Upper lobe of left lung (tissue), 6 donors: ENCODE measurements around the gene ATG101. TPM values are rescaled to one million over a fixed set of nuclear protein-coding genes. Genes with fewer than 3 reads are reported as not detected.
A peak's percentile ranks its signal among the peaks of the same experiment; 100 is the strongest.

Experiments
- ATAC-seq, 2 donors: fragments of 200-7000 bp; cut with Tn5 transposase; one replicate each; pipeline ENCODE4 v1.9.1; 2022; ENCODE audit warnings: mild to moderate bottlenecking in 2 of 2, moderate library complexity in 2 of 2; ENCODE audit not compliant: low FRiP score in 2 of 2
- DNase-seq, 2 donors: peaks; one replicate each; pipeline ENCODE4 v3.0.0-alpha.2; 2019 to 2020
- H3K27ac ChIP-seq, 4 donors: fragments of 200-600 bp; sonication (generic); one replicate each; pipeline ENCODE4 v1.5.1; 2016 to 2019
- H3K27me3 ChIP-seq, 4 donors: fragments of 200-600 bp; sonication (generic); one replicate each; pipeline ENCODE4 v1.5.1; 2017 to 2019
- H3K36me3 ChIP-seq, 4 donors: fragments of 200-600 bp; sonication (generic); one replicate each; pipeline ENCODE4 v1.5.1; 2016 to 2019
- H3K4me1 ChIP-seq, 4 donors: fragments of 200-600 bp; sonication (generic); one replicate each; pipeline ENCODE4 v1.5.1; 2018 to 2019
- H3K4me3 ChIP-seq, 4 donors: fragments of 200-600 bp; sonication (generic); one replicate each; pipeline ENCODE4 v1.5.1; 2017 to 2019; ENCODE audit warnings: mild to moderate bottlenecking in 2 of 4, moderate library complexity in 1 of 4
- H3K9me3 ChIP-seq, 4 donors: fragments of 200-600 bp; sonication (generic); one replicate each; pipeline ENCODE4 v1.5.1; 2018 to 2019
- CTCF ChIP-seq, 6 experiments: fragments of 450-650 bp in 4 of 6; fragments of 200-600 bp in 2 of 6; sonication (generic) in 2 of 6; IDR thresholded peaks; one replicate each; pipeline ENCODE4 v1.5.1; 2016 to 2019; ENCODE audit warnings: antibody characterized with exemption in 6 of 6
- EP300 ChIP-seq, 4 donors: sonication (generic); formaldehyde crosslinking; IDR thresholded peaks; one replicate each; pipeline ENCODE4 v1.5.1; 2017; ENCODE audit warnings: antibody characterized with exemption in 4 of 4, control low read depth in 2 of 4
- POLR2A ChIP-seq, 4 donors: fragments of 450-650 bp; IDR thresholded peaks; one replicate each; pipeline ENCODE4 v1.5.1; 2016 to 2017; ENCODE audit warnings: antibody characterized with exemption in 4 of 4, mild to moderate bottlenecking in 2 of 4
- POLR2AphosphoS5 ChIP-seq, 2 donors: sonication (generic); formaldehyde crosslinking; IDR thresholded peaks; one replicate each; pipeline ENCODE4 v1.5.1; 2017; ENCODE audit warnings: antibody characterized with exemption in 2 of 2
- WGBS, 2 donors: methylation state at CpG; one replicate each; pipeline ENCODE4 v1.1.5; 2017 to 2018; 5-methylcytosine and 5-hydroxymethylcytosine counted together
- total RNA-seq, 6 donors: library from RNA; depleted of rRNA in 4 of 6; stranded (reverse); fragments of >200 nt in 4 of 6; gene quantifications; one replicate each; pipeline versions ENCODE4 v1.1.0 to v1.2.1, GENCODE V29; 2016 to 2021
- donor health status: DM: no; HTN: no; CAD: no; lungs with moderate emphysema.
- donor health status: DM: no; HTN: yes; CAD: no; lungs with severe emphysema.

The ATG101 gene
- total RNA-seq, 6 donors from 2014 or later = 17.8 to 74.8 (median 35.9) TPM

GRCh38 chr12:52119398-52120254, 49.8 kb downstream of the ATG101 start:
- H3K9me3 ChIP-seq = no peaks in the 10 kb centered on the region
- H3K4me1 ChIP-seq = peaks cover 29 to 43% (median 38%) of the 10 kb centered on the region in 4 donors
- ATAC-seq = peak; percentile 49 to 83
- peak; percentile 40 to 75 for DNase-seq
- H3K27me3 ChIP-seq = no peaks in the 10 kb centered on the region
- no peaks in the 10 kb centered on the region for H3K36me3 ChIP-seq
- no peak overlapping the region for H3K4me3 ChIP-seq
- 18 to 31% methylated on average over 11 to 13 of the region's 23 CpGs for WGBS, 2 donors
- peak overlapping the region; percentile 51 to 71 (median 64) for H3K27ac ChIP-seq
- TF ChIP-seq POLR2A (IDR thresholded peaks at IDR 0.05) (no peak), CTCF (IDR thresholded peaks at IDR 0.05) (peak; percentile 12 to 69 (median 57)), EP300 (IDR thresholded peaks at IDR 0.05) (peak in 1 of 4 donors; percentile 14), POLR2AphosphoS5 (IDR thresholded peaks at IDR 0.05) (no peak)

- Histone ChIP-seq H3K4me1 (peaks cover 39 to 57% (median 51%) of the 10 kb centered on the region in 4 donors), H3K4me3 (no peak overlapping the region), H3K9me3 (no peaks in the 10 kb centered on the region), H3K27me3 (no peaks in the 10 kb centered on the region), H3K36me3 (no peaks in the 10 kb centered on the region), H3K27ac (peak overlapping the region in 2 of 4 donors; percentile 40 to 61)
- 72 to 75% methylated on average over 6 to 19 of the region's 19 CpGs for WGBS, 2 donors
- TF ChIP-seq POLR2AphosphoS5 (IDR thresholded peaks at IDR 0.05) = no peak
- TF ChIP-seq EP300 (IDR thresholded peaks at IDR 0.05) = no peak
- no peak for TF ChIP-seq CTCF (IDR thresholded peaks at IDR 0.05)
- no peak for TF ChIP-seq POLR2A (IDR thresholded peaks at IDR 0.05)
- DNase-seq = peak in 1 of 2 donors; percentile 56
- ATAC-seq = no peak
Measured at GRCh38 chr12:52120951-52121823, 51.4 kb downstream of the ATG101 start.

GRCh38 chr12:52121824-52122539, 52.2 kb downstream of the ATG101 start:
- Histone ChIP-seq H3K27me3 (no peaks in the 10 kb centered on the region), H3K4me1 (peaks cover 39 to 61% (median 50%) of the 10 kb centered on the region in 4 donors), H3K9me3 (no peaks in the 10 kb centered on the region), H3K27ac (peak overlapping the region in 2 of 4 donors; percentile 40 to 61), H3K36me3 (no peaks in the 10 kb centered on the region), H3K4me3 (no peak overlapping the region)
- WGBS, 2 donors = 13 to 29% methylated on average over 7 to 18 of the region's 18 CpGs
- peak; percentile 49 to 73 for ATAC-seq
- TF ChIP-seq POLR2AphosphoS5 (IDR thresholded peaks at IDR 0.05) (peak in 1 of 2 donors; percentile 7), POLR2A (IDR thresholded peaks at IDR 0.05) (no peak), CTCF (IDR thresholded peaks at IDR 0.05) (peak; percentile 40 to 80 (median 56))
- DNase-seq = peak; percentile 71 to 89

GRCh38 chr12:52122540-52122871, 52.7 kb downstream of the ATG101 start:
- peaks cover 43 to 66% (median 55%) of the 10 kb centered on the region in 4 donors for H3K4me1 ChIP-seq
- DNase-seq (no peak), ATAC-seq (no peak)
- no peaks in the 10 kb centered on the region for H3K36me3 ChIP-seq
- no peaks in the 10 kb centered on the region for H3K9me3 ChIP-seq
- 75 to 77% methylated on average over 4 of the region's 4 CpGs for WGBS, 2 donors
- H3K27me3 ChIP-seq = no peaks in the 10 kb centered on the region
- TF ChIP-seq POLR2A (IDR thresholded peaks at IDR 0.05) (no peak), CTCF (IDR thresholded peaks at IDR 0.05) (no peak), POLR2AphosphoS5 (IDR thresholded peaks at IDR 0.05) (no peak), EP300 (IDR thresholded peaks at IDR 0.05) (no peak)
- H3K4me3 ChIP-seq = no peak overlapping the region
- peak overlapping the region in 1 of 4 donors; percentile 61 for H3K27ac ChIP-seq
